ENCODE results near the gene NKIRAS2.

The NKIRAS2 gene

GRCh38 chr17:42026857-42027589, 7.1 kb downstream of the NKIRAS2 start:
- DNase-seq (ENCODE audit: low spot score), result no peak

- no peak for DNase-seq (ENCODE audit: low spot score)
Measured at GRCh38 chr17:42027590-42027889, 7.7 kb downstream of the NKIRAS2 start.

- no peak for DNase-seq (ENCODE audit: low spot score)
Measured at GRCh38 chr17:42027961-42028790, 8.3 kb downstream of the NKIRAS2 start.

GRCh38 chr17:42028791-42029127, 8.9 kb downstream of the NKIRAS2 start:
- DNase-seq (ENCODE audit: low spot score), result no peak

- no peak for DNase-seq (ENCODE audit: low spot score)
Measured at GRCh38 chr17:42031584-42031983, 11.7 kb downstream of the NKIRAS2 start.

- DNase-seq (ENCODE audit: low spot score), result no peak
Measured at GRCh38 chr17:42034059-42034458, 14.2 kb downstream of the NKIRAS2 start.

GRCh38 chr17:42038221-42038973, 18.5 kb downstream of the NKIRAS2 start:
- DNase-seq (ENCODE audit: low spot score), result no peak

- no peak for DNase-seq (ENCODE audit: low spot score)
Measured at GRCh38 chr17:42039794-42040763, 20.2 kb downstream of the NKIRAS2 start.

GRCh38 chr17:42040818-42041217, 20.9 kb downstream of the NKIRAS2 start:
- no peak for DNase-seq (ENCODE audit: low spot score)

- DNase-seq (ENCODE audit: low spot score), result no peak
Measured at GRCh38 chr17:42041619-42042018, 21.7 kb downstream of the NKIRAS2 start.

- no peak for DNase-seq (ENCODE audit: low spot score)
Measured at GRCh38 chr17:42042598-42043319, 22.9 kb downstream of the NKIRAS2 start.

GRCh38 chr17:42045719-42046118, 25.8 kb downstream of the NKIRAS2 start:
- no peak for DNase-seq (ENCODE audit: low spot score)

- DNase-seq (ENCODE audit: low spot score), result no peak
Measured at GRCh38 chr17:42047343-42047742, 27.5 kb downstream of the NKIRAS2 start.

- no peak for DNase-seq (ENCODE audit: low spot score)
Measured at GRCh38 chr17:42049834-42050392, 30.0 kb downstream of the NKIRAS2 start.

GRCh38 chr17:42050393-42051012, 30.6 kb downstream of the NKIRAS2 start, which contains the start of gene C17orf113:
Gene C17orf113, minus strand, starts transcription at chr17:42050601. Its CDS starts 7,225 bp downstream, at chr17:42043376.
- no peak for DNase-seq (ENCODE audit: low spot score)

- DNase-seq (ENCODE audit: low spot score), result no peak
Measured at GRCh38 chr17:42051013-42051400, 31.1 kb downstream of the NKIRAS2 start.

- DNase-seq (ENCODE audit: low spot score), result no peak
Measured at GRCh38 chr17:42051645-42052044, 31.8 kb downstream of the NKIRAS2 start.

GRCh38 chr17:42052346-42052877, 32.5 kb downstream of the NKIRAS2 start:
- no peak for DNase-seq (ENCODE audit: low spot score)

GRCh38 chr17:42053731-42054500, 34.0 kb downstream of the NKIRAS2 start:
- no peak for DNase-seq (ENCODE audit: low spot score)
